ENCODE data around the gene PARD3. TPM values are rescaled to one million over a fixed set of nuclear protein-coding genes. Genes with fewer than 3 reads are reported as not detected.

Gene PARD3
- total RNA-seq, 1 experiment from 2014 or later = 51.8 TPM

GRCh38 chr10:34786464-34786863 lies 28.6 kb downstream of the PARD3 start (continued):
- TF ChIP-seq ATF6 (CRISPR knock-in tag; IDR thresholded peaks at IDR 0.05) (no peak), ZNF219 (CRISPR knock-in tag; IDR thresholded peaks at IDR 0.05; ENCODE audit: borderline replicate concordance) (no peak)

GRCh38 chr10:34781711-34782110 lies 33.4 kb downstream of the PARD3 start:
- POLR2A ChIA-PET = no interaction called here

More at GRCh38 chr10:34781711-34782110, 33.4 kb downstream of the PARD3 start:
- H3K4me1 Mint-ChIP-seq = peaks cover 52% of the 10 kb centered on the region
- no peaks in the 10 kb centered on the region for H3K36me3 Mint-ChIP-seq
- no peak overlapping the region for H3K27ac Mint-ChIP-seq
- no peak for TF ChIP-seq GABPB1 (CRISPR knock-in tag; IDR thresholded peaks at IDR 0.05)
- no peak for TF ChIP-seq CREB1 (CRISPR knock-in tag; IDR thresholded peaks at IDR 0.05)
- no peak for TF ChIP-seq ZBTB43 (CRISPR knock-in tag; IDR thresholded peaks at IDR 0.05)
- no peak for TF ChIP-seq GTF2I (CRISPR knock-in tag; conservative IDR thresholded peaks at IDR 0.05)
- no peak for TF ChIP-seq ZNF396 (CRISPR knock-in tag; IDR thresholded peaks at IDR 0.05; ENCODE audit: borderline replicate concordance)
- TF ChIP-seq CREM (CRISPR knock-in tag; IDR thresholded peaks at IDR 0.05) = no peak
- TF ChIP-seq USF1 (CRISPR knock-in tag; IDR thresholded peaks at IDR 0.05) = no peak
- no peak for TF ChIP-seq TEAD1 (CRISPR knock-in tag; IDR thresholded peaks at IDR 0.05)
- no peak for TF ChIP-seq E2F5 (CRISPR knock-in tag; IDR thresholded peaks at IDR 0.05)
- no peak for TF ChIP-seq SOX15 (CRISPR knock-in tag; IDR thresholded peaks at IDR 0.05)
- no peak for TF ChIP-seq GRHL2 (CRISPR knock-in tag; IDR thresholded peaks at IDR 0.05; ENCODE audit: insufficient replicate concordance, severe bottlenecking)
- TF ChIP-seq ZNF512 (CRISPR knock-in tag; IDR thresholded peaks at IDR 0.05; ENCODE audit: borderline replicate concordance) = no peak
- TF ChIP-seq JUN (CRISPR knock-in tag; IDR thresholded peaks at IDR 0.05) = no peak
- TF ChIP-seq PRRX2 (CRISPR knock-in tag; IDR thresholded peaks at IDR 0.05) = no peak
- no peak for TF ChIP-seq MLX (CRISPR knock-in tag; IDR thresholded peaks at IDR 0.05)
- TF ChIP-seq RELA (CRISPR knock-in tag; IDR thresholded peaks at IDR 0.05; ENCODE audit: borderline replicate concordance) = no peak
- TF ChIP-seq SMAD3 (CRISPR knock-in tag; IDR thresholded peaks at IDR 0.05; ENCODE audit: borderline replicate concordance) = no peak
- CTCF ChIA-PET = interaction anchor here (1.3 kb wide), 1 partner anchor 156 kb away, joined by 3 read pairs; no protein-coding TSS in a partner anchor
- ATAC-seq (no peak), DNase-seq (ENCODE audit: low spot score) (no peak)
- H3K27me3 Mint-ChIP-seq (ENCODE audit: low read depth) = no peaks in the 10 kb centered on the region
- H3K9me3 Mint-ChIP-seq = no peaks in the 10 kb centered on the region
- H3K4me3 Mint-ChIP-seq = no peak overlapping the region
